Measurements from ENCODE around the gene AFF1. TPM values are rescaled to one million over a fixed set of nuclear protein-coding genes. Genes with fewer than 3 reads are reported as not detected.
A peak's percentile ranks its signal among the peaks of the same experiment; 100 is the strongest.

Gene AFF1
- total and polyA plus RNA-seq, 2 experiments from 2014 or later: 31.9 to 38.7 TPM

DNA sequence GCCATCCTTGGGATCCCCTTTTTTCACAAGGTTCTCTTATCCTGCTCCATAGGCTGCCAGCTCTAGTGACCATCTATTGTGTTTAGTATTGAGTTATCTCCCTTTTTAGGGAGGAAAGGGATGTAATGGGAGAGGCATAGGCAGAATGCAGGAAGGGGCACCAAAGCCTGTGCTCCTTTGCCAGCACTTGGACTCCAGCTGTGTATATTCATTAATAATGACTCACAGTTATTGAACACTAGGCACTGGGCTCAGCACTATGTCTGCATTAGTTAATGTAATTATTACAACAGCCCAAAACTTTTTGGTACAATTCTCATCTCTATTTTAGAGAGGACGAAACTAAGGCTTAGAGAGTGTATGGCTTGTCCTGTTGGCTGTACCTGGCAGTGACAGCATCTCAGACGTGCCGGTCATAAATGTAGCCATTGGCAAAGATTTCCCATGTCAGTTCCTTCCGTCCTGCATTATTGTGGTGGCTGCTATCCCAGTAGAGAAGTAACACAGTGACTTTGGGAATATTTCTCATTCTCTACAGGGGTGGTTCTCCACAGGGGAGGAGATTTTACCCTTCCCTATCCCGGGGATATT is 90.3 kb downstream of the AFF1 start:
- no peak overlapping the region for H2AFZ ChIP-seq
- TF ChIP-seq EZH2phosphoT487 (IDR thresholded peaks at IDR 0.05; ENCODE audit: low read depth, severe bottlenecking, unreplicated experiment) (no peak), EZH2 (IDR thresholded peaks at IDR 0.05; ENCODE audit: borderline replicate concordance) (no peak)
- TF ChIP-seq, protein P1, sequence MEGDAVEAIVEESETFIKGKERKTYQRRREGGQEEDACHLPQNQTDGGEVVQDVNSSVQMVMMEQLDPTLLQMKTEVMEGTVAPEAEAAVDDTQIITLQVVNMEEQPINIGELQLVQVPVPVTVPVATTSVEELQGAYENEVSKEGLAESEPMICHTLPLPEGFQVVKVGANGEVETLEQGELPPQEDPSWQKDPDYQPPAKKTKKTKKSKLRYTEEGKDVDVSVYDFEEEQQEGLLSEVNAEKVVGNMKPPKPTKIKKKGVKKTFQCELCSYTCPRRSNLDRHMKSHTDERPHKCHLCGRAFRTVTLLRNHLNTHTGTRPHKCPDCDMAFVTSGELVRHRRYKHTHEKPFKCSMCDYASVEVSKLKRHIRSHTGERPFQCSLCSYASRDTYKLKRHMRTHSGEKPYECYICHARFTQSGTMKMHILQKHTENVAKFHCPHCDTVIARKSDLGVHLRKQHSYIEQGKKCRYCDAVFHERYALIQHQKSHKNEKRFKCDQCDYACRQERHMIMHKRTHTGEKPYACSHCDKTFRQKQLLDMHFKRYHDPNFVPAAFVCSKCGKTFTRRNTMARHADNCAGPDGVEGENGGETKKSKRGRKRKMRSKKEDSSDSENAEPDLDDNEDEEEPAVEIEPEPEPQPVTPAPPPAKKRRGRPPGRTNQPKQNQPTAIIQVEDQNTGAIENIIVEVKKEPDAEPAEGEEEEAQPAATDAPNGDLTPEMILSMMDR (IDR thresholded peaks at IDR 0.05; ENCODE audit: poor library complexity): no peak
- H3K9me2 ChIP-seq (replicated peaks; ENCODE audit: insufficient read depth): no peaks in the 10 kb centered on the region
- no peaks in the 10 kb centered on the region for H3K9me3 ChIP-seq (ENCODE audit: low read depth)
- DNase-seq (ENCODE audit: low spot score): no peak
- peak overlapping the region; percentile 73 for H3K27ac ChIP-seq
- 66% methylated on average over 5 of the region's 5 CpGs for WGBS (ENCODE audit: low lambda C conversion rate, missing lambda C conversion rate)
- peak overlapping the region; percentile 49 for H3K4me2 ChIP-seq
- H3K4me1 ChIP-seq (ENCODE audit: insufficient read depth): peaks cover 30% of the 10 kb centered on the region
- H4K20me1 ChIP-seq (ENCODE audit: insufficient read depth, poor library complexity, severe bottlenecking): peaks cover 26% of the 10 kb centered on the region
- peaks cover 98% of the 10 kb centered on the region for H3K79me2 ChIP-seq
- no peaks in the 10 kb centered on the region for H3K27me3 ChIP-seq
- no peak overlapping the region for H3K4me3 ChIP-seq
- H3K36me3 ChIP-seq (replicated peaks; ENCODE audit: insufficient read depth, low read depth): no peaks in the 10 kb centered on the region

DNA sequence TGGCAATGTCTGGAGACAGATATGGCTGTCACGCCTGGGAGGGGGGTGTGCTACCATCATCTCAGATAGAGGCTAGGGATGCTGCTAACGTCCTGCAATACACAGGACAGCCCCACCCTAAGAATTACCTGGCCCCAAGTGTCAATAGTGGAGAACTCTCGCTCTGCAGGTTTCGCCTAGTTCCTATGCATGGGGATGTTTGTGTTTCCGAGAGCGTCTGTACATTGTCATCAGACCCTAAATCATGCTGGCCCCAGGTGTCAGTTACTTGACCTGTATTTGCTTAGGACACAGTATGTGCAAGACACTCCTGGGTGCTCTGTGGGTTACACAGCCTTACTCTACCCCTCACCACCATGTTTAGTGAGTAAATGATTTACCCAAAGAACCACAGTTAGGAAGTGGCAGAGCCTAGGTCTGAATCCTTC is 90.8 kb downstream of the AFF1 start:
- Histone ChIP-seq H3K4me3 (no peak overlapping the region), H4K20me1 (ENCODE audit: insufficient read depth, poor library complexity, severe bottlenecking) (peaks cover 26% of the 10 kb centered on the region), H3K27me3 (no peaks in the 10 kb centered on the region), H3K9me2 (replicated peaks; ENCODE audit: insufficient read depth) (no peaks in the 10 kb centered on the region), H3K27ac (peak overlapping the region; percentile 73), H3K4me1 (ENCODE audit: insufficient read depth) (peaks cover 35% of the 10 kb centered on the region), H3K9me3 (ENCODE audit: low read depth) (no peaks in the 10 kb centered on the region), H2AFZ (no peak overlapping the region), H3K36me3 (replicated peaks; ENCODE audit: insufficient read depth, low read depth) (no peaks in the 10 kb centered on the region), H3K79me2 (peaks cover 98% of the 10 kb centered on the region), H3K4me2 (peak overlapping the region; percentile 49)
- 43% methylated on average over 6 of the region's 6 CpGs for WGBS (ENCODE audit: low lambda C conversion rate, missing lambda C conversion rate)
- TF ChIP-seq EZH2phosphoT487 (IDR thresholded peaks at IDR 0.05; ENCODE audit: low read depth, severe bottlenecking, unreplicated experiment) (no peak), EZH2 (IDR thresholded peaks at IDR 0.05; ENCODE audit: borderline replicate concordance) (no peak)
- TF ChIP-seq, protein P1 (IDR thresholded peaks at IDR 0.05; ENCODE audit: poor library complexity): no peak
- DNase-seq (ENCODE audit: low spot score): peak; percentile 61

DNA sequence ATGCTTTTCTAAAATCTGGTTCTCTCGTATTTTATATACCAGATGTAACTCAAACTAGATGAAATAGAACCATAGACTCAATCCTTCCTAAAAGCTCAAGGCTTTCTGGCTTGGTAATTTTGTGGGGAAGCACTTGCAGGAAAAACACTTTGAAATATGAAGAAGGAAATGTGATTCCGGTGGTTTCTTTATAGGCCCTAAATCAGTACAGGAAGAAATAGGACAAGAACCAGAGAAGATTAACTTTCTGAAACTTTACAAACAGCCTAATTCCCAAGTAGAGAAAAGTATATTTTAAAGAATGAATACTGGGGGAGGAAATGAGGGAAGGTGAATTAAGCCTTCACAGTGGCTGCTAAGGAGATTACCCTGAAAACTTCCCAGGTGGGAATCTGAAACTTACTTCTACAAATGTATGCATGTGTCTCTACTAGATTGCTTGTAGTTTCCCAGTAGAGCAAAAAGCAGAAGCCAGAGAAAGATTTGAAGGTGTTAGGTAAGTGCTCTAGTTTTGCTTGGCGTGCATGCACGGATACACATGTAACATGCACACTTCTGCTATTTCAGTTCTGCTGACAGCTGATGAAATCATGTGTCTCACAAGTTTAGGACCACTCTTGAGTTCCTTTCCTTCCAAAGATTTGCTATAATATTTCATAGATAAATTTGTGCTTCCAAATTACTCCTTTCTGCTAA is 92.1 kb downstream of the AFF1 start:
- peaks cover 34% of the 10 kb centered on the region for H4K20me1 ChIP-seq (ENCODE audit: insufficient read depth, poor library complexity, severe bottlenecking)
- H3K27ac ChIP-seq: peak overlapping the region; percentile 61
- peak overlapping the region; percentile 49 for H3K4me2 ChIP-seq
- TF ChIP-seq EZH2 (IDR thresholded peaks at IDR 0.05; ENCODE audit: borderline replicate concordance) (no peak), EZH2phosphoT487 (IDR thresholded peaks at IDR 0.05; ENCODE audit: low read depth, severe bottlenecking, unreplicated experiment) (no peak)
- TF ChIP-seq, protein P1 (IDR thresholded peaks at IDR 0.05; ENCODE audit: poor library complexity): no peak
- H3K27me3 ChIP-seq: no peaks in the 10 kb centered on the region
- no peaks in the 10 kb centered on the region for H3K9me2 ChIP-seq (replicated peaks; ENCODE audit: insufficient read depth)
- DNase-seq (ENCODE audit: low spot score): no peak
- H3K36me3 ChIP-seq (replicated peaks; ENCODE audit: insufficient read depth, low read depth): no peaks in the 10 kb centered on the region
- no peak overlapping the region for H3K4me3 ChIP-seq
- peaks cover 98% of the 10 kb centered on the region for H3K79me2 ChIP-seq
- H2AFZ ChIP-seq: no peak overlapping the region
- WGBS (ENCODE audit: low lambda C conversion rate, missing lambda C conversion rate): 66% methylated on average over 4 of the region's 4 CpGs
- peaks cover 40% of the 10 kb centered on the region for H3K4me1 ChIP-seq (ENCODE audit: insufficient read depth)
- H3K9me3 ChIP-seq (ENCODE audit: low read depth): no peaks in the 10 kb centered on the region
